Measurements from ENCODE around the gene CCDC40. TPM values are rescaled to one million over a fixed set of nuclear protein-coding genes. Genes with fewer than 3 reads are reported as not detected.
A peak's percentile ranks its signal among the peaks of the same experiment; 100 is the strongest.

CCDC40 gene
- total RNA-seq, 1 donor from 2014 or later: 7.7 TPM

DNA sequence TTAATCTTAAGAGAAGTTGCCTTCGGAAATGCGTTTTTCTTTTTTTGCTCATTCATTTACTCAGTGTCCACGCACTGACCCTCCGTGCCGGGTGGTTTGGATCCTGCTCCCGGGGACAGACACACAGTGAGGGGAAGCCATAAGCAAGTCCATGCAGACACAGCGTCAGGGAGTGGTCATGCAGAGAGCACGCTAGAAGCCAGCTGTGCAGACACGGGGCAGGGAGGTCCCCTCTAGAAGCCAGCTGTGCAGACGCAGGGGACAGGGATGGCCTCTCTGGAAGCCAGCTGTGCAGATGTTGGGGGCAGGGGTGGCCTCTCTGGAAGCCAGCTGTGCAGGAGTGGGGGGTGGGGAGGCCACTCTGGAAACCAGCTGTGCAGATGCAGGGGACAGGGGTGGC, 69.7 kb downstream of the CCDC40 start:
- no peaks in the 10 kb centered on the region for H3K27me3 ChIP-seq
- no peak overlapping the region for H3K4me2 ChIP-seq
- H3K4me3 ChIP-seq: no peak overlapping the region
- H3K79me2 ChIP-seq (ENCODE audit: low read depth): no peaks in the 10 kb centered on the region
- Mint-ChIP-seq H3K9me3 (no peaks in the 10 kb centered on the region), H3K4me1 (peaks cover 29% of the 10 kb centered on the region), H3K27ac (peak overlapping the region; percentile 91), H3K4me3 (peak overlapping the region; percentile 26), H3K27me3 (ENCODE audit: insufficient read depth, low read depth) (peaks cover 6% of the 10 kb centered on the region), H3K36me3 (no peaks in the 10 kb centered on the region)
- H3K9me3 ChIP-seq (ENCODE audit: low read depth): no peaks in the 10 kb centered on the region
- no peak overlapping the region for H2AFZ ChIP-seq (replicated peaks)
- H3K9ac ChIP-seq: no peak overlapping the region
- no peaks in the 10 kb centered on the region for H3K36me3 ChIP-seq
- TF ChIP-seq EZH2 (IDR thresholded peaks at IDR 0.05) (no peak), EZH2phosphoT487 (IDR thresholded peaks at IDR 0.05) (no peak)
- TF ChIP-seq, protein P1, sequence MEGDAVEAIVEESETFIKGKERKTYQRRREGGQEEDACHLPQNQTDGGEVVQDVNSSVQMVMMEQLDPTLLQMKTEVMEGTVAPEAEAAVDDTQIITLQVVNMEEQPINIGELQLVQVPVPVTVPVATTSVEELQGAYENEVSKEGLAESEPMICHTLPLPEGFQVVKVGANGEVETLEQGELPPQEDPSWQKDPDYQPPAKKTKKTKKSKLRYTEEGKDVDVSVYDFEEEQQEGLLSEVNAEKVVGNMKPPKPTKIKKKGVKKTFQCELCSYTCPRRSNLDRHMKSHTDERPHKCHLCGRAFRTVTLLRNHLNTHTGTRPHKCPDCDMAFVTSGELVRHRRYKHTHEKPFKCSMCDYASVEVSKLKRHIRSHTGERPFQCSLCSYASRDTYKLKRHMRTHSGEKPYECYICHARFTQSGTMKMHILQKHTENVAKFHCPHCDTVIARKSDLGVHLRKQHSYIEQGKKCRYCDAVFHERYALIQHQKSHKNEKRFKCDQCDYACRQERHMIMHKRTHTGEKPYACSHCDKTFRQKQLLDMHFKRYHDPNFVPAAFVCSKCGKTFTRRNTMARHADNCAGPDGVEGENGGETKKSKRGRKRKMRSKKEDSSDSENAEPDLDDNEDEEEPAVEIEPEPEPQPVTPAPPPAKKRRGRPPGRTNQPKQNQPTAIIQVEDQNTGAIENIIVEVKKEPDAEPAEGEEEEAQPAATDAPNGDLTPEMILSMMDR (IDR thresholded peaks at IDR 0.05): no peak
- H4K20me1 ChIP-seq (ENCODE audit: low read depth): no peaks in the 10 kb centered on the region
- H3K27ac ChIP-seq: no peak overlapping the region
- no peaks in the 10 kb centered on the region for H3F3A ChIP-seq (ENCODE audit: low read depth)
- no peak for DNase-seq (ENCODE audit: low spot score)
- peaks cover 10% of the 10 kb centered on the region for H3K4me1 ChIP-seq

DNA sequence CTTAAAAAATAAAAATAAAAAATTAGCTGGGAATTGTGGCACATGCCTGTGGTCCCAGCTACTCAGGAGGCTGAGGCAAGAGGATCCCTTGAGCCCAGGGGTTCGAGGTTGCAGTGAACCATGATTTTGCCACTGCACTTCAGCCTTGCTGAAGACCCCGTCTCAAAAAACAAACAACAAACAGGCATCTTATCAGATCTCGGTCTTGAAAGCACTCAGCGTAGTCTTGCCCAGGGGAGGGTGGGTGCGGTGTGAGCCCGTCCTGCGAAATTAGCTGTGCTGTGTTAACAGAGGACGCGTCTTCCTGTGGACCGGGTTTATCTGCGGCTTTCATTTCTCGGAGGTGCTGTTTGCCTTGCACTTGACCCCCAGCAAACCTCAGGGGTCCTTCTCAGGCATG, 70.3 kb downstream of the CCDC40 start:
- DNase-seq (ENCODE audit: low spot score): no peak
- Histone ChIP-seq H3K36me3 (no peaks in the 10 kb centered on the region), H3K9me3 (ENCODE audit: low read depth) (no peaks in the 10 kb centered on the region), H3K27ac (no peak overlapping the region), H3F3A (ENCODE audit: low read depth) (no peaks in the 10 kb centered on the region), H3K4me1 (peaks cover 10% of the 10 kb centered on the region), H3K4me3 (no peak overlapping the region), H4K20me1 (ENCODE audit: low read depth) (no peaks in the 10 kb centered on the region), H3K4me2 (no peak overlapping the region), H3K27me3 (no peaks in the 10 kb centered on the region), H3K79me2 (ENCODE audit: low read depth) (no peaks in the 10 kb centered on the region), H2AFZ (replicated peaks) (no peak overlapping the region), H3K9ac (no peak overlapping the region)
- Mint-ChIP-seq H3K9me3 (no peaks in the 10 kb centered on the region), H3K4me3 (no peak overlapping the region), H3K27me3 (ENCODE audit: insufficient read depth, low read depth) (peaks cover 6% of the 10 kb centered on the region), H3K4me1 (peaks cover 29% of the 10 kb centered on the region), H3K36me3 (no peaks in the 10 kb centered on the region), H3K27ac (no peak overlapping the region)
- no peak for TF ChIP-seq EZH2 (IDR thresholded peaks at IDR 0.05)
- TF ChIP-seq, protein P1 (IDR thresholded peaks at IDR 0.05): no peak

DNA sequence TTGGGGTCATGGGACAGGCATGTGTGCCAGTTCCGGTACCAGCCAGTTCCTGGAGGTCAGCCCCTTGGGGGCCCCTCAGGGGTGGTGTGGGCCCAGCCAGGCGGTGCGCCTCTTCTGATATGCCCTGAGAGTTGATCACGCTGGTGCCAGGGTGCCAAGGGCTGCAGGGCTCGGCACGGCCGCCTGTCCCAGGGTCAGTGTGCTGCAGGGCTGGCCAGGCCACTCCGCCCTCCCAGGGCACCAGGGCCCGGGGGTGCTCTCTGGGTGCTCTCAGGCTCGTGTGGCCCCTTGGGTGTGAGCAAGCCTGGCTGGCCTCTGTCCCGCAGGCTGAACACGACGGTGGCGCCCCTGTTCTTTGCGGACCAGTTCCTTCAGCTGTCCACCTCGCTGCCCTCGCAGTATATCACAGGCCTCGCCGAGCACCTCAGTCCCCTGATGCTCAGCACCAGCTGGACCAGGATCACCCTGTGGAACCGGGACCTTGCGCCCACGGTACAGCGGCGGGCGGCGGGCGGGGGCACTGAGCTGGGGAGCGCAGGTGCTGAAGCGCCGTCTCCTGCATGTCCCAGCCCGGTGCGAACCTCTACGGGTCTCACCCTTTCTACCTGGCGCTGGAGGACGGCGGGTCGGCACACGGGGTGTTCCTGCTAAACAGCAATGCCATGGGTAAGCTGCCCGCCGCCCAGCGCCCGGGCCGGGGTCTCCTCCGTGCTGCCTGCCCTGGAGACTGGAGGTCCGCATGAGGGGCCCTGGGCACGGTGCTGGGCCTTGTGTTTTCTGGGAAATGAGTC, 71.0 kb downstream of the CCDC40 start:
- Mint-ChIP-seq H3K36me3 (no peaks in the 10 kb centered on the region), H3K9me3 (no peaks in the 10 kb centered on the region), H3K4me1 (peaks cover 23% of the 10 kb centered on the region), H3K4me3 (no peak overlapping the region), H3K27ac (no peak overlapping the region), H3K27me3 (ENCODE audit: insufficient read depth, low read depth) (peaks cover 3% of the 10 kb centered on the region)
- TF ChIP-seq, protein P1 (IDR thresholded peaks at IDR 0.05): no peak
- TF ChIP-seq EZH2 (IDR thresholded peaks at IDR 0.05) (no peak), EZH2phosphoT487 (IDR thresholded peaks at IDR 0.05) (no peak)
- no peak overlapping the region for H3K4me2 ChIP-seq
- DNase-seq (ENCODE audit: low spot score): no peak
- H4K20me1 ChIP-seq (ENCODE audit: low read depth): no peaks in the 10 kb centered on the region
- H3K9me3 ChIP-seq (ENCODE audit: low read depth): no peaks in the 10 kb centered on the region
- H2AFZ ChIP-seq (replicated peaks): no peak overlapping the region
- H3K4me1 ChIP-seq: peaks cover 4% of the 10 kb centered on the region
- no peak overlapping the region for H3K27ac ChIP-seq
- H3K79me2 ChIP-seq (ENCODE audit: low read depth): no peaks in the 10 kb centered on the region
- H3K4me3 ChIP-seq: no peak overlapping the region
- no peaks in the 10 kb centered on the region for H3K36me3 ChIP-seq
- no peaks in the 10 kb centered on the region for H3K27me3 ChIP-seq
- no peak overlapping the region for H3K9ac ChIP-seq
- no peaks in the 10 kb centered on the region for H3F3A ChIP-seq (ENCODE audit: low read depth)
